MM.1S (cell line): ENCODE measurements around the gene FOS.

Experiments
- DNase-seq: peaks from one replicate; pipeline ENCODE4 v3.0.0-alpha.2; 2015
- H2AFZ ChIP-seq: fragments of 300-600 bp; sonication (generic); 2 replicates; pipeline ENCODE4 v1.6.0; 2016; ENCODE audit warnings: antibody characterized with exemption, low read length
- H3F3A ChIP-seq: fragments of 300-600 bp; sonication (generic); 2 replicates; pipeline ENCODE4 v1.6.1; 2016; ENCODE audit warnings: mild to moderate bottlenecking, antibody characterized with exemption, low read length, moderate library complexity, mixed read lengths; ENCODE audit not compliant: insufficient read depth
- H3K27ac ChIP-seq: fragments of 300-600 bp; sonication (generic); 2 replicates; pipeline ENCODE4 v1.5.1; 2016; ENCODE audit warnings: mild to moderate bottlenecking, low read length
- H3K27me3 ChIP-seq: fragments of 300-600 bp; sonication (generic); replicated peaks from 2 replicates; pipeline ENCODE4 v1.6.0; 2016; ENCODE audit warnings: low read length; ENCODE audit not compliant: insufficient read depth
- H3K36me3 ChIP-seq: fragments of 300-600 bp; sonication (generic); replicated peaks from 2 replicates; pipeline ENCODE4 v1.6.1; 2016; ENCODE audit warnings: mild to moderate bottlenecking, low read length, mixed read lengths; ENCODE audit not compliant: insufficient read depth
- H3K4me1 ChIP-seq: fragments of 300-600 bp; sonication (generic); 2 replicates; pipeline ENCODE4 v1.6.1; 2016; ENCODE audit warnings: low read length, mixed read lengths
- H3K4me2 ChIP-seq: fragments of 300-600 bp; sonication (generic); 2 replicates; pipeline ENCODE4 v1.6.0; 2016; ENCODE audit warnings: low read depth, low read length
- H3K4me3 ChIP-seq: fragments of 300-600 bp; sonication (generic); 2 replicates; pipeline ENCODE4 v1.5.1; 2016; ENCODE audit warnings: low read length, mixed read lengths
- H3K79me2 ChIP-seq: fragments of 300-600 bp; sonication (generic); 2 replicates; pipeline ENCODE4 v1.6.1; 2016; ENCODE audit warnings: mixed run types, low read length, mixed read lengths
- H3K9ac ChIP-seq: fragments of 300-600 bp; sonication (generic); 2 replicates; pipeline ENCODE4 v1.6.1; 2016; ENCODE audit warnings: low read length, mixed read lengths
- H3K9me2 ChIP-seq: fragments of 300-600 bp; sonication (generic); replicated peaks from 2 replicates; pipeline ENCODE4 v1.6.1; 2016; ENCODE audit warnings: mild to moderate bottlenecking, low read length, mixed read lengths; ENCODE audit not compliant: insufficient read depth
- H3K9me3 ChIP-seq: fragments of 300-600 bp; sonication (generic); replicated peaks from 2 replicates; pipeline ENCODE4 v1.6.1; 2016; ENCODE audit warnings: mild to moderate bottlenecking, low read length, mixed read lengths; ENCODE audit not compliant: insufficient read depth
- H4K20me1 ChIP-seq: fragments of 300-600 bp; sonication (generic); 2 replicates; pipeline ENCODE4 v1.6.1; 2016; ENCODE audit warnings: mild to moderate bottlenecking, low read length, moderate library complexity, mixed read lengths; ENCODE audit not compliant: insufficient read depth
- CTCF ChIP-seq: fragments of 300-600 bp; sonication (generic); IDR thresholded peaks from 2 replicates; pipeline ENCODE4 v1.5.1; 2016; ENCODE audit warnings: antibody characterized with exemption, low read length, mixed read lengths
- EZH2 ChIP-seq: fragments of 300-600 bp; sonication (generic); optimal IDR thresholded peaks from 2 replicates; pipeline ENCODE3; 2017; ENCODE audit warnings: low read depth, mild to moderate bottlenecking, antibody characterized with exemption, low read length, mixed read lengths
- EZH2phosphoT487 ChIP-seq: fragments of 300-600 bp; sonication (generic); IDR thresholded peaks from 2 replicates; pipeline ENCODE4 v1.6.1; 2018; ENCODE audit warnings: antibody characterized with exemption, low read length

The FOS gene

DNA sequence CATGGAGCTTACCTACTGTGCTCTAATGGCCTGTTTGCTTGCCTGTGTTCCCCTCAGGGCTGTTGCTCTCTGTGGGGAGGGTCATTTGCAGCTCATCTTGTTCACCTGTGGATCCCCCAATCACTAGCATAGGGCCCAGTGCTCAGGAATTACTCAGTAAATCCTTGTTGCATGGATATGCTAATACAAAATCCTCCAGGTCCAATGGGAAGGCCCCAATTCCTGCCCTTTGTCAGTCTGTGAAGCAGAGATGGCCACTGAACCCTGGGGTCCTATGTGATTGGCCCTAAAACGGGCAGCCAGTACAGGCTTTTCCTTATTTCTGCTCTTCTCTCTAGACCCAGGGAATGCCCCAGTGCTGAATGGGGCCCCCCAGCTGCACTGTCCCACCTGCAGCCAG, 44.1 kb downstream of the FOS start:
- H3K9ac ChIP-seq = no peak overlapping the region
- H3K36me3 ChIP-seq = no peaks in the 10 kb centered on the region
- H3F3A ChIP-seq = no peaks in the 10 kb centered on the region
- no peaks in the 10 kb centered on the region for H3K79me2 ChIP-seq
- no peak overlapping the region for H3K27ac ChIP-seq
- H2AFZ ChIP-seq = no peak overlapping the region
- TF ChIP-seq EZH2 (no peak), EZH2phosphoT487 (no peak)
- no peaks in the 10 kb centered on the region for H3K4me1 ChIP-seq
- no peak overlapping the region for H3K4me2 ChIP-seq
- no peak for DNase-seq
- no peak overlapping the region for H3K4me3 ChIP-seq
- H3K27me3 ChIP-seq = no peaks in the 10 kb centered on the region
- no peaks in the 10 kb centered on the region for H3K9me2 ChIP-seq
- no peaks in the 10 kb centered on the region for H3K9me3 ChIP-seq
- H4K20me1 ChIP-seq = no peaks in the 10 kb centered on the region

GRCh38 chr14:75323571-75323970, 44.9 kb downstream of the FOS start:
- Histone ChIP-seq H3K9ac (no peak overlapping the region), H3K9me3 (no peaks in the 10 kb centered on the region), H3F3A (no peaks in the 10 kb centered on the region), H3K27me3 (no peaks in the 10 kb centered on the region), H3K27ac (no peak overlapping the region), H3K4me1 (no peaks in the 10 kb centered on the region), H3K36me3 (no peaks in the 10 kb centered on the region), H3K79me2 (no peaks in the 10 kb centered on the region), H3K4me3 (no peak overlapping the region), H4K20me1 (no peaks in the 10 kb centered on the region), H2AFZ (no peak overlapping the region), H3K9me2 (no peaks in the 10 kb centered on the region), H3K4me2 (no peak overlapping the region)
- TF ChIP-seq CTCF = no peak
- TF ChIP-seq EZH2 = no peak
- no peak for TF ChIP-seq EZH2phosphoT487
- DNase-seq = no peak

DNA sequence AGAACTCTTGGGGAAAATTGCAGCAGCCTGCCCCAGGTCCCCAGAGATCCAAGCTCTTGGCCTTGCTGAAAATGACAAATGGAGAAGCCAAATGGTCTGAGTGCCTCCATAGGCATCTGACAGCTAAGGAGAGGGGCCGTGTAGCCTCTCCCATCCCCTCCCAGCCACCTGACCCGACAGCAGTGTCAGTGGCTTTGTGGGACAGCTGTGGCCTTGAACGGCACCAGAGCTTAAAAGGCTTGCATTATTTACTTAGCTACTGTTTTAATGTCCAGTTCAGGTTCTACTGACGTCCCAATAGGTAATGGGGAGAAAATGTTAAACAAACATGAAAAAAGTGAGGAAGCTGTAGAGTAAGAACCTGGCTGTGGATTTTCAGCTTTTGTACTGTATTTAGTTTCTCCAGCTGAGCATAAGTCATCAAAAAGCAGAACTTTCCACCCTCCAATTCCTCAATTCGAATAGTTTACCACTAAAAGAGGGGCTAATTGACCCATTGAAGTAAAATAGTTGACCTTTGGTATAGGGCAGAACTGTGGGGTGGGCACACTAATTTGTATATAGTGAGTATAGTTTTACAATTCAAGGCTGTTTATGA, 50.0 kb downstream of the FOS start:
- no peak overlapping the region for H3K4me3 ChIP-seq
- H3K9me3 ChIP-seq = no peaks in the 10 kb centered on the region
- no peaks in the 10 kb centered on the region for H3K9me2 ChIP-seq
- H3K79me2 ChIP-seq = no peaks in the 10 kb centered on the region
- H3K4me1 ChIP-seq = no peaks in the 10 kb centered on the region
- H3F3A ChIP-seq = no peaks in the 10 kb centered on the region
- H3K36me3 ChIP-seq = no peaks in the 10 kb centered on the region
- TF ChIP-seq EZH2 = no peak
- TF ChIP-seq CTCF = no peak
- no peak for TF ChIP-seq EZH2phosphoT487
- no peak overlapping the region for H3K27ac ChIP-seq
- no peak overlapping the region for H3K4me2 ChIP-seq
- DNase-seq = no peak
- no peak overlapping the region for H2AFZ ChIP-seq
- H3K27me3 ChIP-seq = no peaks in the 10 kb centered on the region
- no peak overlapping the region for H3K9ac ChIP-seq
- H4K20me1 ChIP-seq = no peaks in the 10 kb centered on the region

DNA sequence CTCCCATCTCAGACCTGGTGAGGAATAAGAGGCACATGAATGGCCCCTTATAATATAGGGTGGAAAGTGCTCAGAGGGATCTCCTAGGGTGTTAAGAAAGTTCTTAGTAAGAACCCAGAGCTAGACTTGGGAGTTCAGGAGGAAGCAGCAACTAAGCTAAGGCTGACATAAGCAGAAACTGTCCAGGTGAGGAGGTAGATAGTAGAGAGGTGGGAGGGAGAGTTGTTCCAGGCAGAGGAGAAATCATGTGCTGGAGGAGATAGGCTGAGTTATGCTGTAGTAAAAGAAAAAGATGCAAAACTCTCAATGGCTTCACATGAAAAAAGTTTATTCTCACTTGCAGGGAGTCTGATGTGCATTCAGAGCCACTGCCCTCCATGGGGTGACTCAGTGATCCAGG, 50.7 kb downstream of the FOS start:
- Histone ChIP-seq H3K27me3 (no peaks in the 10 kb centered on the region), H3K4me3 (no peak overlapping the region), H3K4me2 (no peak overlapping the region), H3K9me2 (no peaks in the 10 kb centered on the region), H3K79me2 (no peaks in the 10 kb centered on the region), H3K9ac (no peak overlapping the region), H3K27ac (no peak overlapping the region), H4K20me1 (no peaks in the 10 kb centered on the region), H3K4me1 (no peaks in the 10 kb centered on the region), H3F3A (no peaks in the 10 kb centered on the region), H3K36me3 (no peaks in the 10 kb centered on the region), H2AFZ (no peak overlapping the region), H3K9me3 (no peaks in the 10 kb centered on the region)
- no peak for DNase-seq
- no peak for TF ChIP-seq EZH2
- TF ChIP-seq EZH2phosphoT487 = no peak
- no peak for TF ChIP-seq CTCF
